Right ventricle myocardium inferior (tissue), 1 donor: Measurements from ENCODE around the gene ADRA2B. TPM values are rescaled to one million over a fixed set of nuclear protein-coding genes. Genes with fewer than 3 reads are reported as not detected.
A peak's percentile ranks its signal among the peaks of the same experiment; 100 is the strongest.

Experiments used
- ATAC-seq: fragments of 200-7000 bp; cut with Tn5 transposase; one replicate; pipeline ENCODE4 v1.9.1; 2020; ENCODE audit warnings: mild to moderate bottlenecking, moderate library complexity
- DNase-seq: peaks from one replicate; pipeline ENCODE4 v3.0.0; 2021; ENCODE audit errors: missing footprints
- intact Hi-C: fragments of 100-400 bp; cut with DNase I; formaldehyde crosslinking; loops from one replicate; pipeline ENCODE4 v1.11.0; 2022
- total RNA-seq: library from RNA; stranded (reverse); fragmentation: NEBNext Ultra II Directional; extraction: Animal tissue kit (Norgen Biotek cat#: 25700); gene quantifications from one replicate; pipeline ENCODE4 v1.2.1, GENCODE V29; 2021
- donor health status: DM: no; HTN: yes; CAD: no; lungs with severe emphysema.

Gene ADRA2B
- total RNA-seq, 1 donor from 2014 or later: 6.9 TPM

DNA sequence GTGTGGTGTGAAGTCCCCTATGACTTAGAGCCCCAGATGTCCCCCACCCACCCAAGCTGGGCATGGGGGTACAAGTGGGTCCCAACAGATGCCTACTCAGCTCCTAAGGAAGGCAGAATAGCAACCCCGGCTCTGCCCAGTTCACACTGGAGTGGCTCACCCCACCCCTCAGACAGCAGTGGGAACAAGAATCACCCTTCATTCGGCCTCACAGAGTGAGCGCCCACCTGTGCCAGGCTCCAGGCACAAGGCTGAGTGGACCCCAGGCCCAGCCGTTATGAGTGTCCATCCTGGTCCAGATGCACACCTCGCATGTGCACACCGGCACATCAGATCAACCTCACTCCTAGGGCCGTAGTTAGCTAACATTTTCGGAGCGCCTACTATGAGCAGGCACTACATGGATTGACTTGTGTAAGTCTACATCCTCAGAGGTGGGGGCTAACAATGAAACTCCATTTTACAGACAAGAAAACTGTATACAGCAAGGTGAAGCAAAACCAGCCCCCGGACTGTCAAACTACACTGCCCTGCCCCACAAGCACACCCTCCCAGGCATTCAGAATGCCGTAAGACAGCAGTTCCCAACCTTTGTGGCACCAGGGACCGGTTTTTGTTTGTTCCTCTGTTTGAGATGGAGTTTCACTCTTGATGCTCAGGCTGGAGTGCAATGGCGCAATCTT is 24.7 kb upstream of the ADRA2B start:
- ATAC-seq: no peak
- intact Hi-C loops: no loop called here
- DNase-seq: peak; percentile 35

- intact Hi-C loops: loop anchor here (2.0 kb wide), 1 partner anchor 370 kb away; no protein-coding TSS in a partner anchor
- no peak for ATAC-seq
- no peak for DNase-seq
These were observed 22.9 kb upstream of the ADRA2B start for GRCh38 chr2:96139181-96139758.

GRCh38 chr2:96138179-96139145 is 22.1 kb upstream of the ADRA2B start, which contains the start of gene ASTL:
Gene ASTL (minus strand): TSS chr2:96138502. CDS start chr2:96138436, 66 bp downstream.
- ATAC-seq (peak; percentile 55), DNase-seq (no peak)
- intact Hi-C loops: loop anchor here (1.0 to 2.0 kb wide), 2 partner anchors 36 to 370 kb away; no protein-coding TSS in a partner anchor

DNA sequence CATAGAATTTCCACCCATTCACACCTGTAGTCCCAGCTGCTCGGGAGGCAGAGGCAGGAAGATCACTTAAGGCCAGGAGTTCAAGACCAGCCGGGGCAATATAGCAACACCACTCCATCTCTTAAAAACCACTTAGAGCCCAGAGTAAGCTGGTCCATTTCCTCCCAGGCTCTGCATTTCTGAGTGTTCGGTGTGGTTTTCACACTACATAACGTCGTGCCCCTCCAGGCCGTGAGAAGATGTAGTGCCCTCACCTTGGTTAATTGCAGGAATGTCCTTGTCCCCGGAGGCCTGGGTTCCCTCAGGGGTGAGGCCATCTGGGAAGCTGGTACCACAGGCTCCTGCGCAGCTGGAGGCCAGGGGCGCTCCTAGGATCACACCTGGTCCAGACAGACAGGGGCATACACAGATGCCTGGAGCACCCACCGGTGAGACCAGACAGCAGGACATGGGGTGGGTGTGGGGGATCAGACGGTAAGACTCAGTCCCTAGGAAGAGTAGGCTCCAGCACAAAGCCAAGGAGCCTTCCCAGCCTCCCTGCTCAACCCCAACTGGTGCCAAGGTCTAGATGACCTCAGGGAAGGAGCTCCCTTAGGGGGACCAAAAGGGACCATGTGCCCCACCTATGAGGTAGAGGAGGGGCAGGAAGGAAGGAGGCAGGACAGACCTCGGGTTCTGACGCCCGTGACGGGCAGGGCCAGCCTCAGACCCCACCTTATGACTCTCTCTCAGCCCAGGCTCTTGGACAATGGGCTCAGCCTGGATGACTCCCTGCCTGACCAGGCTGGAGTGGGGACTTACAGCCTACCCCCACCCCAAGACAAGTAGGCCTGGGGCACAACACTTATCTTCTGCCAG is 21.2 kb upstream of the ADRA2B start:
- intact Hi-C loops: loop anchor here (1.0 to 2.0 kb wide), 2 partner anchors 37 to 371 kb away; no protein-coding TSS in a partner anchor
- peak; percentile 3 for DNase-seq
- no peak for ATAC-seq

- DNase-seq: peak; percentile 26
- no peak for ATAC-seq
- intact Hi-C loops: no loop called here
These were observed 19.9 kb upstream of the ADRA2B start for GRCh38 chr2:96136129-96136720.

DNA sequence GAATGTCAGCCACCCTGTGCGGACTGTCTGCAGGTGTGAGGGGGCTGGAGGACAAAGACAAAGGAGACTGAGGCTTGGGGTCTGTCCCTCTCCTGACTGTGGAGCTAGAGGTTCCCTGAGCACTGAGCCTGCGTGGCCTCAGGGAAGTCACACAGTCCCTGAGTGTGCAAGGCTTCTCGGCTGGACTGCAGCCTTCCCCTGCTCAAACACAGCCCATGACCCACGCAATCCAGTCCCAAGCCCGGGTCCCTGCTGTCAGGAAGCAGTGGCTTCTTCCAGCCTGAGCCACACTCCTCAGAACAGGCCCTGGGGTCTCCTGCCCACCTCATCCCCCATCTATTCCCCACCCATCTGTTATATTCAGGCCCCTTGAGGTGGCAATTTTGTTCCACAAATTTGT is 19.2 kb upstream of the ADRA2B start:
- ATAC-seq (no peak), DNase-seq (peak; percentile 22)
- intact Hi-C loops: no loop called here

DNA sequence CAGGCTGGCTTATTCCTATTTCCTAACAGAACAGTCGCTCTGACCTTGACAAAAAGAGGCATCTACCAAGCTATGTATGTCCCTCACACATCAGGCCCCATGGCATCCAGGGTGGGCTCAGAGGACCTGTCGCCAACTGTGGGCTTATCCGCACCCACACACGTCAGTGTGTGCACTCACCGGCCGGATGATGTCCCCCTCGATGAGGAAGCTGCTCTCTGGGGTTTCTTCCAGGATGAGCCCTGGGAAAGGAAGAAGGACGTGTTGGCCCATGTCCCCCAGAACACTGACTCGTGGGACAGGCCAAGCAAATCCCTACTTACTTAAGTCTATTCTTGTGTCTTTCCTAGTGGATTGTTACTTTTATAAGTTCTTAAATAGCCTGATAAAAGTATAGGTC is 18.8 kb upstream of the ADRA2B start:
- DNase-seq: peak; percentile 9
- ATAC-seq: no peak
- intact Hi-C loops: no loop called here

- no peak for DNase-seq
- intact Hi-C loops: no loop called here
- ATAC-seq: no peak
These were observed 18.1 kb upstream of the ADRA2B start for GRCh38 chr2:96134421-96134820.

DNA sequence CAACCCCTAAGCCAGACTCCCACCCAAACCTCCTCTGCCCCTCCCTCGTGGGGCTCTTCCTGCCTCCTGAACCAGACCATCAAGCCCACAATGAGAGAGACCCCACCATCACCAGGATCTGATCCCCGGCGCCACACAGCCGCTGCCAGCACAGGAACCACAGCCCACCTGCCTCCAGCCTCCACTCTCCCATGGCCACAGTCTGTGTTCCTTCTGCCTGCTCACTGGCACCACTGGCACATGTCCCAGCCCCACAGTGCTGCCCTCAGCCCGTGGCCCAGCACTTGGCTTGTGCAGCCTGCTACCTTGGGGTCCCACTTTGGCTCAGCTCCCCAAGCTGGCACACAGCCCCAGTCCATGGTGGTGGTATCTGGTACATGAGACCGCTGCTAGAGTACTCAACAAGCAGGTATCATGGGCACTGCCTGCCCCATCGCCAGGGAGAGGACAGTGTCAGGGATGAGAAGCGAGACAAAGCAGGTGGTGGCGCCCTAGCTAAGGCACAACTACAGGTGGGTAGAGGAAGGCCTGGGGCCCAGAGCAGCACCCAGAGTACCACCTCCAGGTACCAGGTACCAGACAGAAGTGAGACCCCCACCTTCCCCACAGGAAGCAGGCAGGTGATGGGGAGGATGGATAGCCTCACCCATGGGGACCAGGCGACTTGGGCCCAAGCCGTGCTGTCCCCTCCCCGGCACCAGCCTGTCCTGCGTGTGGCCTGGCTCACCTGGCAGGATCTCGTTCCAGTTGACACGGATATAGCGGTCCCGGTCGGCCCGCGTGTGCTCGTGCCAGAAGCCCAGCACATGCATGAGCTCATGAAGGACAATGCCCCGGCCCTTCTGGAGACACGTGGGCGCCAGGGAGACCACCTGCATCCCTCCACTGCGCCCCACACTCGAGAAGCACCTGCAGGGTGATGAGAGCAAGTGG is 15.7 kb upstream of the ADRA2B start:
- intact Hi-C loops: no loop called here
- DNase-seq: peak; percentile 60
- ATAC-seq: no peak

DNA sequence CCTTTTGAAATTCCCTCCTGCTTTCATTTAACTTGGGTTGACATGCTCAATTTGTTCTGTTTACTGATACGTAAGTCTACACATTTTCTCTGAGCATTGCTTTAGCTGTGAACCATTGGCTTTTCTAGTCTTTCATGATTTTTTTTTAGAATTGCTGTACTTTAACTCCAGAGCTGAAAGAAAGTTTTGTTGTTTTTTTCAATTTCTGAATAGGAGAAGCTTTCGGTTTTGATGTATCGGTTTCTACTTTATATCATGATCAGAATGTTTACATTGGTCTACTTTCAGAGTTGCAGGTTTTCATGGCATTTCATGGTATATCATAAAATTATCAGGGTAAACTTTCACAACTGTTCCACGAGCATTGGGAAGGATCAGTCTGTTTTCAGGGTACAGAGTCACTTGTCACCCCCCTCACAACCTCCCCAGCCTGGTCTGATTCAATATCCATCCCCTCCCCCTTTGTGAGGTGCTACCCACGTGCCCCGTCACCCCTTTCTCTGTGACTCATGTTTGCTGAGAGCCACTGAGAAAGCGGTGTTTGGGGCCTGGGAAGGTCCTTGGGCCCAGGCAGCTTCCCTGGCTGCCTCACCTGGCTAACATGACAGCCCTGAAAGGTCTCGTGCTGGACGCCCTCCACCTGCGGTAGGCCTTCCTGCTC is 14.9 kb upstream of the ADRA2B start:
- intact Hi-C loops: no loop called here
- ATAC-seq (no peak), DNase-seq (no peak)

GRCh38 chr2:96130483-96130882 is 14.1 kb upstream of the ADRA2B start:
- ATAC-seq (no peak), DNase-seq (peak; percentile 43)
- intact Hi-C loops: no loop called here

GRCh38 chr2:96129528-96130120 is 13.3 kb upstream of the ADRA2B start:
- ATAC-seq: no peak
- DNase-seq: peak; percentile 9
- intact Hi-C loops: no loop called here

GRCh38 chr2:96128456-96128855 is 12.1 kb upstream of the ADRA2B start:
- intact Hi-C loops: no loop called here
- peak; percentile 32 for DNase-seq
- ATAC-seq: no peak

GRCh38 chr2:96124406-96125265 is 8.3 kb upstream of the ADRA2B start:
- intact Hi-C loops: no loop called here
- DNase-seq (peak; percentile 31), ATAC-seq (no peak)

- intact Hi-C loops: no loop called here
- no peak for DNase-seq
- ATAC-seq: no peak
These were observed 7.6 kb upstream of the ADRA2B start for GRCh38 chr2:96123936-96124335.
